Stomach (tissue), 9 donors: ENCODE data around the gene TECPR2. TPM values are rescaled to one million over a fixed set of nuclear protein-coding genes. Genes with fewer than 3 reads are reported as not detected.
A peak's percentile ranks its signal among the peaks of the same experiment; 100 is the strongest.

Source experiments
- DNase-seq, 2 donors: peaks; one replicate each; pipeline versions ENCODE4 v3.0.0 to v3.0.0-alpha.2; 2013 to 2019
- H3K27ac ChIP-seq, 5 donors: fragments of 200-600 bp in 4 of 5; sonication (generic) in 4 of 5; one replicate each; pipeline ENCODE4 v1.5.1; 2013 to 2019; ENCODE audit warnings: mild to moderate bottlenecking in 1 of 5, moderate library complexity in 1 of 5
- H3K27me3 ChIP-seq, 3 donors: fragments of 200-600 bp; sonication (generic); one replicate each; pipeline ENCODE4 v1.5.1; 2017 to 2019; ENCODE audit warnings: mixed run types in 1 of 3
- H3K36me3 ChIP-seq, 4 donors: fragments of 200-600 bp; sonication (generic); 1 replicate in 3 of 4; 2 replicates in 1 of 4; pipeline ENCODE4 v1.5.1; 2016 to 2019
- H3K4me1 ChIP-seq, 4 donors: fragments of 200-600 bp; sonication (generic); one replicate each; pipeline ENCODE4 v1.5.1; 2016 to 2019
- H3K4me3 ChIP-seq, 4 donors: fragments of 200-600 bp; sonication (generic) in 3 of 4; one replicate each; pipeline ENCODE4 v1.5.1; 2016 to 2019; ENCODE audit warnings: mild to moderate bottlenecking in 1 of 4
- H3K9me3 ChIP-seq, 4 donors: fragments of 200-600 bp; sonication (generic); one replicate each; pipeline ENCODE4 v1.5.1; 2016 to 2019
- CTCF ChIP-seq, 7 experiments: fragments of 450-650 bp in 4 of 7; fragments of 200-600 bp in 3 of 7; sonication (generic) in 3 of 7; IDR thresholded peaks; one replicate each; pipeline ENCODE4 v1.5.1; 2016 to 2019; ENCODE audit warnings: antibody characterized with exemption in 7 of 7, control low read depth in 2 of 7, mild to moderate bottlenecking in 1 of 7
- EP300 ChIP-seq: sonication (generic); formaldehyde crosslinking; IDR thresholded peaks from one replicate; pipeline ENCODE4 v1.6.1; 2017; ENCODE audit warnings: antibody characterized with exemption
- POLR2A ChIP-seq, 4 donors: fragments of 450-650 bp; IDR thresholded peaks; one replicate each; pipeline ENCODE4 v1.6.1; 2016; ENCODE audit warnings: antibody characterized with exemption in 4 of 4, control low read depth in 2 of 4, mild to moderate bottlenecking in 1 of 4, moderate library complexity in 1 of 4
- POLR2AphosphoS5 ChIP-seq, 3 donors: sonication (generic); formaldehyde crosslinking; IDR thresholded peaks; one replicate each; pipeline ENCODE4 v1.6.1; 2016; ENCODE audit warnings: antibody characterized with exemption in 3 of 3
- WGBS, 5 donors: extraction: QIAGEN DNeasy Blood & Tissue Kit in 3 of 5; methylation state at CpG; one replicate each; pipeline versions ENCODE4 v1.1.5 to v1.1.7; 2013 to 2018; 5-methylcytosine and 5-hydroxymethylcytosine counted together
- intact Hi-C: fragments of 100-400 bp; cut with DNase I; formaldehyde crosslinking; loops from one replicate; pipeline ENCODE4 v1.15.1; 2023; ENCODE audit warnings: low total_unique reads
- polyA plus RNA-seq, 3 donors: library from polyadenylated mRNA; stranded (reverse); fragments of 200-250 nt; gene quantifications; one replicate each; pipeline ENCODE4 v1.2.3, GENCODE V29; 2013
- total RNA-seq, 5 donors: library from RNA; depleted of rRNA; stranded (reverse); fragments of >200 nt; gene quantifications; one replicate each; pipeline versions ENCODE4 v1.1.0 to v1.2.3, GENCODE V29; 2014 to 2016
- donor health status: healthy with polysubstance abuse.
- donor health status: Bipolar disorder and iron deficiency.
- donor health status: healthy.

Gene TECPR2
- total and polyA plus RNA-seq, 8 donors: 2.6 to 110 (median 11.1) TPM

- intact Hi-C loops: no loop called here
These were observed 102.2 kb downstream of the TECPR2 start for GRCh38 chr14:102464846-102465341.

GRCh38 chr14:102469261-102469660 is 106.5 kb downstream of the TECPR2 start:
- intact Hi-C loops: no loop called here
- Histone ChIP-seq H3K4me3 (no peak overlapping the region), H3K9me3 (no peaks in the 10 kb centered on the region), H3K27ac (no peak overlapping the region), H3K27me3 (no peaks in the 10 kb centered on the region), H3K36me3 (peaks cover 0 to 56% (median 35%) of the 10 kb centered on the region in 4 donors), H3K4me1 (peaks cover 0 to 7% (median 3%) of the 10 kb centered on the region in 4 donors)
- TF ChIP-seq EP300 (no peak), POLR2A (IDR thresholded peaks at IDR 0.05) (no peak), POLR2AphosphoS5 (IDR thresholded peaks at IDR 0.05) (no peak), CTCF (IDR thresholded peaks at IDR 0.05) (no peak)
- DNase-seq: no peak
- whole genome bisulfite sequencing, 5 donors: 90 to 100% (median 97%) methylated on average over 1 of the region's 1 CpG

More at GRCh38 chr14:102464846-102465341, 102.2 kb downstream of the TECPR2 start:
- peaks cover 0 to 73% (median 50%) of the 10 kb centered on the region in 4 donors for H3K36me3 ChIP-seq
- peak; percentile 34 to 49 for DNase-seq
- no peak overlapping the region for H3K4me3 ChIP-seq
- TF ChIP-seq EP300 (no peak), POLR2AphosphoS5 (IDR thresholded peaks at IDR 0.05) (peak in 1 of 3 donors; percentile 5)
- WGBS, 5 donors: 30 to 58% (median 53%) methylated on average over 6 of the region's 6 CpGs
- H3K4me1 ChIP-seq: peaks cover 0 to 7% (median 3%) of the 10 kb centered on the region in 4 donors
- H3K27me3 ChIP-seq: no peaks in the 10 kb centered on the region
- H3K9me3 ChIP-seq: no peaks in the 10 kb centered on the region
- H3K27ac ChIP-seq: peak overlapping the region in 1 of 5 donors; percentile 15

- peak overlapping the region in 2 of 5 donors; percentile 12 to 18 for H3K27ac ChIP-seq
- no peak overlapping the region for H3K4me3 ChIP-seq
- no peaks in the 10 kb centered on the region for H3K9me3 ChIP-seq
- intact Hi-C loops: no loop called here
- TF ChIP-seq EP300 (no peak), POLR2AphosphoS5 (IDR thresholded peaks at IDR 0.05) (no peak), POLR2A (IDR thresholded peaks at IDR 0.05) (no peak), CTCF (IDR thresholded peaks at IDR 0.05) (no peak)
- no peaks in the 10 kb centered on the region for H3K27me3 ChIP-seq
- DNase-seq: no peak
- WGBS, 5 donors: 85 to 92% (median 87%) methylated on average over 8 of the region's 8 CpGs
- H3K36me3 ChIP-seq: peaks cover 0 to 37% (median 13%) of the 10 kb centered on the region in 4 donors
- no peaks in the 10 kb centered on the region for H3K4me1 ChIP-seq
These were observed 109.4 kb downstream of the TECPR2 start for GRCh38 chr14:102471921-102472790.

GRCh38 chr14:102472791-102473150 is 110.0 kb downstream of the TECPR2 start:
- H3K27me3 ChIP-seq: no peaks in the 10 kb centered on the region
- intact Hi-C loops: no loop called here
- peaks cover 0 to 31% (median 10%) of the 10 kb centered on the region in 4 donors for H3K36me3 ChIP-seq
- 74 to 93% (median 87%) methylated on average over 3 to 9 of the region's 9 CpGs for WGBS, 5 donors
- no peak for TF ChIP-seq CTCF (IDR thresholded peaks at IDR 0.05)
- H3K4me3 ChIP-seq: no peak overlapping the region
- H3K9me3 ChIP-seq: no peaks in the 10 kb centered on the region
- peak overlapping the region in 2 of 5 donors; percentile 12 to 18 for H3K27ac ChIP-seq
- H3K4me1 ChIP-seq: no peaks in the 10 kb centered on the region
- DNase-seq: no peak
